H1 (cell line): ENCODE measurements around the gene ATP4A. TPM values are rescaled to one million over a fixed set of nuclear protein-coding genes. Genes with fewer than 3 reads are reported as not detected.
A peak's percentile ranks its signal among the peaks of the same experiment; 100 is the strongest.

Experiments
- CTCF ChIA-PET: fragments of 300-600 bp; sonication (Branson Sonifier 250); formaldehyde crosslinking; loops from one replicate; lab custom pipeline; 2021; ENCODE audit not compliant: partially characterized antibody; lab: Charles Lee
- POLR2A ChIA-PET: fragments of 300-600 bp; sonication (Branson Sonifier 250); formaldehyde crosslinking; loops from one replicate; lab custom pipeline; 2021; ENCODE audit warnings: inconsistent platforms; ENCODE audit not compliant: partially characterized antibody; lab: Charles Lee
- DNase-seq, 2 experiments: peaks; one replicate each; pipeline versions ENCODE4 v3.0.0 to v3.0.0-alpha.2; 2010 to 2022; ENCODE audit warnings: low spot score in 2 of 2, low read depth in 1 of 2, mixed read lengths in 1 of 2
- FAIRE-seq: peaks from 2 replicates; lab custom pipeline; 2011; peaks lifted over from hg19 to GRCh38; lab: Jason Lieb, UNC
- H2AFZ ChIP-seq: 2 replicates; pipeline ENCODE4 v1.8.1; 2012; ENCODE audit warnings: low read length, inconsistent platforms
- H2AK5ac ChIP-seq: 2 replicates; pipeline ENCODE4 v1.6.1; 2013; ENCODE audit warnings: low read depth, low read length
- H2BK120ac ChIP-seq: replicated peaks from 2 replicates; pipeline ENCODE3; 2013; ENCODE audit warnings: low read depth, low read length, inconsistent platforms
- H2BK12ac ChIP-seq: 2 replicates; pipeline ENCODE4 v1.6.1; 2013; ENCODE audit warnings: low read depth, low read length
- H2BK15ac ChIP-seq: 2 replicates; pipeline ENCODE4 v1.6.1; 2013; ENCODE audit warnings: low read length
- H2BK20ac ChIP-seq: 2 replicates; pipeline ENCODE4 v1.6.1; 2013; ENCODE audit warnings: low read length
- H2BK5ac ChIP-seq: 2 replicates; pipeline ENCODE4 v1.6.1; 2013; ENCODE audit warnings: low read depth, low read length
- H3K14ac ChIP-seq: 2 replicates; pipeline ENCODE4 v1.6.1; 2013; ENCODE audit warnings: inconsistent platforms; ENCODE audit not compliant: insufficient read length
- H3K18ac ChIP-seq: 2 replicates; pipeline ENCODE4 v1.6.1; 2013; ENCODE audit warnings: low read length; ENCODE audit errors: extremely low read depth
- H3K23ac ChIP-seq: 2 replicates; pipeline ENCODE4 v1.6.1; 2013; ENCODE audit warnings: inconsistent platforms; ENCODE audit not compliant: insufficient read length
- H3K23me2 ChIP-seq: 2 replicates; pipeline ENCODE4 v1.6.1; 2013; ENCODE audit warnings: low read depth, low read length
- H3K27ac ChIP-seq: 2 replicates; pipeline ENCODE4 v1.6.1; 2011; ENCODE audit warnings: low read depth, low read length, inconsistent platforms
- H3K27me3 ChIP-seq, 4 experiments: replicated peaks in 1 of 4; 1 replicate in 1 of 4; 2 replicates in 3 of 4; pipeline versions ENCODE4 v1.6.1 to v1.8.1; 2011 to 2013; ENCODE audit warnings: low read length in 3 of 4, mild to moderate bottlenecking in 3 of 4, inconsistent platforms in 2 of 4, mixed read lengths in 2 of 4, moderate library complexity in 1 of 4; ENCODE audit not compliant: control insufficient read depth in 3 of 4, insufficient read depth in 3 of 4; ENCODE audit errors: extremely low read depth in 1 of 4
- H3K36me3 ChIP-seq, 4 experiments: 2 replicates each; pipeline versions ENCODE4 v1.6.1 to v1.8.1; 2011 to 2013; ENCODE audit warnings: mild to moderate bottlenecking in 4 of 4, low read length in 3 of 4, moderate library complexity in 2 of 4, control low read depth in 1 of 4, inconsistent platforms in 1 of 4; ENCODE audit not compliant: insufficient read depth in 4 of 4, control insufficient read depth in 2 of 4
- H3K4ac ChIP-seq: replicated peaks from 2 replicates; pipeline ENCODE3; 2013; ENCODE audit warnings: low read length, low read depth, mixed read lengths, inconsistent platforms; ENCODE audit not compliant: insufficient read length
- H3K4me1 ChIP-seq, 4 experiments: replicated peaks in 1 of 4; 1 replicate in 1 of 4; 2 replicates in 3 of 4; pipeline versions ENCODE4 v1.6.1 to v1.8.1; 2011 to 2013; ENCODE audit warnings: low read length in 3 of 4, inconsistent platforms in 2 of 4, mixed read lengths in 1 of 4; ENCODE audit not compliant: insufficient read depth in 4 of 4, control insufficient read depth in 3 of 4
- H3K4me2 ChIP-seq, 2 experiments: 2 replicates each; pipeline versions ENCODE4 v1.6.1 to v1.8.1; 2011 to 2013; ENCODE audit warnings: low read depth in 2 of 2, low read length in 2 of 2, control low read depth in 1 of 2, inconsistent platforms in 1 of 2, mild to moderate bottlenecking in 1 of 2; ENCODE audit not compliant: insufficient read depth in 1 of 2
- H3K4me3 ChIP-seq, 4 experiments: fragments of 200-600, 300-600 bp in 1 of 4; sonication (generic), shearing (Covaris generic), sonication (Bioruptor Twin) in 1 of 4; 2 replicates each; pipeline versions ENCODE4 v1.5.1 to v1.8.1; 2011 to 2016; ENCODE audit warnings: low read length in 4 of 4, low read depth in 3 of 4, control low read depth in 2 of 4, inconsistent platforms in 2 of 4, mild to moderate bottlenecking in 2 of 4, mixed read lengths in 1 of 4, moderate library complexity in 1 of 4; ENCODE audit not compliant: insufficient read depth in 2 of 4; ENCODE audit errors: extremely low read depth in 1 of 4
- H3K56ac ChIP-seq: replicated peaks from 2 replicates; pipeline ENCODE3; 2013; ENCODE audit warnings: low read depth, mild to moderate bottlenecking, mixed read lengths, low read length, inconsistent platforms; ENCODE audit not compliant: insufficient read length
- H3K79me1 ChIP-seq: 2 replicates; pipeline ENCODE4 v1.6.1; 2013; ENCODE audit warnings: low read depth, low read length, control low read depth
- H3K79me2 ChIP-seq, 2 experiments: 2 replicates each; pipeline versions ENCODE4 v1.6.1 to v1.8.1; 2012 to 2013; ENCODE audit warnings: low read length in 2 of 2, mild to moderate bottlenecking in 2 of 2, inconsistent platforms in 1 of 2; ENCODE audit not compliant: insufficient read depth in 2 of 2, control insufficient read depth in 1 of 2
- H3K9ac ChIP-seq, 4 experiments: replicated peaks in 1 of 4; 1 replicate in 1 of 4; 2 replicates in 3 of 4; pipeline versions ENCODE4 v1.6.1 to v1.8.1; 2011 to 2013; ENCODE audit warnings: low read depth in 3 of 4, low read length in 3 of 4, control low read depth in 2 of 4, mild to moderate bottlenecking in 2 of 4, moderate library complexity in 2 of 4, inconsistent platforms in 1 of 4; ENCODE audit errors: extremely low read depth in 1 of 4
- H3K9me3 ChIP-seq, 2 experiments: 2 replicates each; pipeline versions ENCODE4 v1.6.1 to v1.8.1; 2012 to 2013; ENCODE audit warnings: mild to moderate bottlenecking in 2 of 2, moderate library complexity in 2 of 2, control low read depth in 1 of 2, inconsistent platforms in 1 of 2, low read depth in 1 of 2, low read length in 1 of 2, mixed read lengths in 1 of 2; ENCODE audit not compliant: insufficient read depth in 2 of 2
- H4K20me1 ChIP-seq, 2 experiments: replicated peaks in 1 of 2; 2 replicates each; pipeline versions ENCODE3 to v1.8.1; 2011 to 2013; ENCODE audit warnings: inconsistent platforms in 2 of 2, low read length in 2 of 2, mild to moderate bottlenecking in 1 of 2; ENCODE audit not compliant: insufficient read depth in 2 of 2, control insufficient read depth in 1 of 2
- H4K5ac ChIP-seq: 2 replicates; pipeline ENCODE4 v1.6.1; 2013; ENCODE audit warnings: low read length, low read depth, mixed read lengths, inconsistent platforms; ENCODE audit not compliant: insufficient read length
- H4K8ac ChIP-seq: 2 replicates; pipeline ENCODE4 v1.8.0; 2013; ENCODE audit warnings: mild to moderate bottlenecking, moderate library complexity, low read length, inconsistent platforms; ENCODE audit not compliant: insufficient read depth; ENCODE audit errors: extremely low read depth
- H4K91ac ChIP-seq: replicated peaks from 2 replicates; pipeline ENCODE3; 2013; ENCODE audit warnings: low read length, mixed read lengths, inconsistent platforms; ENCODE audit not compliant: insufficient read length
- CBX5 ChIP-seq: fragments of 300-800, 300-1000 bp; sonication (generic); IDR thresholded peaks from 2 replicates; pipeline ENCODE4 v1.7.1; 2016; ENCODE audit warnings: antibody characterized with exemption, low read length, low read depth
- CBX8 ChIP-seq: fragments of 300-800, 300-1000 bp; sonication (generic); IDR thresholded peaks from 2 replicates; pipeline ENCODE4 v1.7.1; 2016; ENCODE audit warnings: low read depth, low read length, borderline replicate concordance
- CEBPB ChIP-seq: IDR thresholded peaks from 2 replicates; pipeline ENCODE4 v1.6.1; 2012; ENCODE audit warnings: low read depth, low read length
- CHD2 ChIP-seq: IDR thresholded peaks from 2 replicates; pipeline ENCODE4 v1.6.1; 2012; ENCODE audit warnings: low read length, improper control_type of control experiment
- GABPA ChIP-seq: IDR thresholded peaks from 2 replicates; pipeline ENCODE4 v1.6.1; 2011; ENCODE audit warnings: mild to moderate bottlenecking, low read length, moderate library complexity, borderline replicate concordance; ENCODE audit not compliant: insufficient read depth
- POLR2A ChIP-seq, 2 experiments: IDR thresholded peaks; 1 replicate in 1 of 2; 2 replicates in 1 of 2; pipeline ENCODE4 v1.6.1; 2011; ENCODE audit warnings: low read depth in 2 of 2, low read length in 2 of 2, mild to moderate bottlenecking in 2 of 2; ENCODE audit errors: control extremely low read depth in 1 of 2
- RXRA ChIP-seq: IDR thresholded peaks from 2 replicates; pipeline ENCODE4 v1.6.1; 2011; ENCODE audit warnings: low read depth, mild to moderate bottlenecking, low read length, moderate library complexity; ENCODE audit not compliant: insufficient read depth
- SIRT6 ChIP-seq: IDR thresholded peaks from one replicate; pipeline ENCODE4 v1.7.1; 2012; ENCODE audit warnings: low read length, inconsistent platforms
- TAF7 ChIP-seq: optimal IDR thresholded peaks from 2 replicates; pipeline ENCODE3; 2011; ENCODE audit warnings: low read depth, mild to moderate bottlenecking, inconsistent platforms, low read length, moderate library complexity, borderline replicate concordance
- TCF12 ChIP-seq: IDR thresholded peaks from 2 replicates; pipeline ENCODE4 v1.6.1; 2011; ENCODE audit warnings: low read depth, mild to moderate bottlenecking, low read length
- WGBS, 2 experiments: shearing (Covaris generic) in 1 of 2; methylation state at CpG; one replicate each; pipeline versions ENCODE4 v1.1.6 to v1.1.7; 2013 to 2015; ENCODE audit warnings: low lambda C conversion rate in 2 of 2, mixed read lengths in 2 of 2, inconsistent platforms in 1 of 2, low coverage in 1 of 2, missing lambda C conversion rate in 1 of 2; ENCODE audit not compliant: insufficient replicate concordance in 2 of 2, insufficient coverage in 1 of 2, insufficient read length in 1 of 2; ENCODE audit errors: extremely low coverage in 1 of 2, missing lambda C conversion rate in 1 of 2; 5-methylcytosine and 5-hydroxymethylcytosine counted together
- polyA plus RNA-seq, 7 experiments: library from polyadenylated mRNA; depleted of rRNA in 3 of 7; stranded (reverse) in 5 of 7; unstranded in 2 of 7; fragments of >200 nt in 5 of 7; fragments of 200-250 nt in 2 of 7; gene quantifications; 1 replicate in 5 of 7; 2 replicates in 1 of 7; 4 replicates in 1 of 7; pipeline versions ENCODE4 v1.2.1 to v1.2.3, GENCODE V29; 2011 to 2013; ENCODE audit warnings: missing spikeins in 2 of 7, mixed read lengths in 2 of 7
- total RNA-seq: library from RNA; stranded (reverse); fragmentation: NEBNext Ultra II Directional; extraction: Animal tissue kit (Norgen Biotek cat#: 25700); gene quantifications from 2 replicates; pipeline ENCODE4 v1.2.1, GENCODE V29; 2021
- TF ChIP-seq, protein P1 (sequence below): IDR thresholded peaks from 2 replicates; pipeline ENCODE4 v1.6.1; 2011; ENCODE audit warnings: low read depth, mild to moderate bottlenecking, low read length; ENCODE audit not compliant: insufficient read depth

The ATP4A gene
- total and polyA plus RNA-seq, 2 of the 8 experiments (the other 6 are each of a cell fraction or from before 2014, with no cell fraction given), result 0.50 to 1.2 TPM

GRCh38 chr19:35534803-35535480, 28.5 kb downstream of the ATP4A start:
- H3K4me2 ChIP-seq, result 0 out of 4 replicates have a peak overlapping the region, but pooled peaks of 1 of the 2 experiments have one; percentile 62
- H3K79me2 ChIP-seq, result no peaks in the 10 kb centered on the region
- no peak for TF ChIP-seq CHD2
- no peak for TF ChIP-seq TCF12
- TF ChIP-seq GABPA, result no peak
- no peak for TF ChIP-seq CBX5
- TF ChIP-seq CBX8, result no peak
- TF ChIP-seq TAF7, result no peak
- TF ChIP-seq, protein P1, sequence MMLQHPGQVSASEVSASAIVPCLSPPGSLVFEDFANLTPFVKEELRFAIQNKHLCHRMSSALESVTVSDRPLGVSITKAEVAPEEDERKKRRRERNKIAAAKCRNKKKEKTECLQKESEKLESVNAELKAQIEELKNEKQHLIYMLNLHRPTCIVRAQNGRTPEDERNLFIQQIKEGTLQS, result no peak
- TF ChIP-seq POLR2A (IDR thresholded peaks at IDR 0.05; ENCODE audit: control extremely low read depth in 1 of 2, low read depth in 2 of 2, low read length in 2 of 2), result no peak
- TF ChIP-seq CEBPB, result no peak
- TF ChIP-seq RXRA, result no peak
- TF ChIP-seq SIRT6, result no peak
- H2BK12ac ChIP-seq, result no peak overlapping the region
- WGBS, 2 experiments, result 83% methylated on average over 10 of the region's 10 CpGs; no CpG with 5 or more reads in 1 of the 2 experiments
- CTCF ChIA-PET, result interaction anchor here (0.6 to 2.1 kb wide), 11 partner anchors 14 to 766 kb away, joined by 3 to 9 read pairs (median 4); partner anchors contain the start of gene DMKN
- no peak overlapping the region for H2AK5ac ChIP-seq
- H2BK120ac ChIP-seq, result no peak overlapping the region
- peaks cover under 1 to 5% of the 10 kb centered on the region in 2 experiments for H4K20me1 ChIP-seq
- H3K27me3 ChIP-seq, result peaks cover 0 to 17% (median 13%) of the 10 kb centered on the region in 4 experiments; a peak in 6 of 7 replicates
- H3K36me3 ChIP-seq, result no peaks in the 10 kb centered on the region
- H2AFZ ChIP-seq, result no peak overlapping the region
- no peaks in the 10 kb centered on the region for H3K9me3 ChIP-seq
- POLR2A ChIA-PET, result interaction anchor here (0.8 to 4.2 kb wide), 7 partner anchors 9 to 26 kb away, joined by 3 to 19 read pairs (median 5); no protein-coding TSS in a partner anchor
- H4K5ac ChIP-seq, result no peak overlapping the region
- H3K4me1 ChIP-seq, result peaks cover 0 to 18% (median 9%) of the 10 kb centered on the region in 4 experiments; a peak in 5 of 7 replicates
- no peak overlapping the region for H3K4me3 ChIP-seq
- no peak overlapping the region for H3K14ac ChIP-seq
- no peak for FAIRE-seq
- no peak overlapping the region for H3K9ac ChIP-seq
- no peaks in the 10 kb centered on the region; the same call in 1 of the 2 replicates for H3K79me1 ChIP-seq
- H3K23me2 ChIP-seq, result peaks cover 4% of the 10 kb centered on the region; the same call in 1 of the 2 replicates
- H3K56ac ChIP-seq, result no peak overlapping the region
- no peak overlapping the region for H3K27ac ChIP-seq
- no peak overlapping the region for H2BK5ac ChIP-seq
- no peak overlapping the region for H4K8ac ChIP-seq
- no peak overlapping the region for H4K91ac ChIP-seq
- no peak overlapping the region for H3K23ac ChIP-seq
- no peak overlapping the region for H2BK15ac ChIP-seq
- no peak overlapping the region for H3K4ac ChIP-seq
- H3K18ac ChIP-seq, result no peak overlapping the region
- H2BK20ac ChIP-seq, result no peak overlapping the region
- DNase-seq, result no peak
